ENCODE results near the gene PDCD11.

- no peak for TF ChIP-seq CTCF (IDR thresholded peaks at IDR 0.05)
- TF ChIP-seq POLR2AphosphoS5 (IDR thresholded peaks at IDR 0.05) = no peak
Observed at GRCh38 chr10:103466734-103467133, 70.3 kb downstream of the PDCD11 start.

Measured in suprapubic skin (tissue), 3 donors.